Rectal smooth muscle tissue (tissue), 1 donor: ENCODE data around the gene IGSF21.

Experiments
- H3K27ac ChIP-seq: one replicate; pipeline ENCODE4 v1.7.0; 2013; ENCODE audit warnings: low read depth, low read length, inconsistent platforms
- H3K27me3 ChIP-seq: one replicate; pipeline ENCODE4 v1.7.0; 2013; ENCODE audit warnings: low read length; ENCODE audit not compliant: control insufficient read depth, insufficient read depth
- H3K36me3 ChIP-seq: one replicate; pipeline ENCODE4 v1.7.0; 2013; ENCODE audit warnings: low read length; ENCODE audit not compliant: control insufficient read depth, insufficient read depth
- H3K4me1 ChIP-seq: one replicate; pipeline ENCODE4 v1.7.0; 2013; ENCODE audit warnings: low read length; ENCODE audit not compliant: control insufficient read depth, insufficient read depth
- H3K4me3 ChIP-seq: one replicate; pipeline ENCODE4 v1.7.0; 2013; ENCODE audit warnings: low read length
- H3K9ac ChIP-seq: one replicate; pipeline ENCODE4 v1.7.0; 2013; ENCODE audit warnings: low read length

The IGSF21 gene

GRCh38 chr1:18112611-18113010, 5.0 kb downstream of the IGSF21 start:
- Histone ChIP-seq H3K4me1 (peaks cover 3% of the 10 kb centered on the region), H3K4me3 (no peak overlapping the region), H3K27ac (no peak overlapping the region), H3K27me3 (peaks cover 29% of the 10 kb centered on the region), H3K36me3 (no peaks in the 10 kb centered on the region), H3K9ac (no peak overlapping the region)

DNA sequence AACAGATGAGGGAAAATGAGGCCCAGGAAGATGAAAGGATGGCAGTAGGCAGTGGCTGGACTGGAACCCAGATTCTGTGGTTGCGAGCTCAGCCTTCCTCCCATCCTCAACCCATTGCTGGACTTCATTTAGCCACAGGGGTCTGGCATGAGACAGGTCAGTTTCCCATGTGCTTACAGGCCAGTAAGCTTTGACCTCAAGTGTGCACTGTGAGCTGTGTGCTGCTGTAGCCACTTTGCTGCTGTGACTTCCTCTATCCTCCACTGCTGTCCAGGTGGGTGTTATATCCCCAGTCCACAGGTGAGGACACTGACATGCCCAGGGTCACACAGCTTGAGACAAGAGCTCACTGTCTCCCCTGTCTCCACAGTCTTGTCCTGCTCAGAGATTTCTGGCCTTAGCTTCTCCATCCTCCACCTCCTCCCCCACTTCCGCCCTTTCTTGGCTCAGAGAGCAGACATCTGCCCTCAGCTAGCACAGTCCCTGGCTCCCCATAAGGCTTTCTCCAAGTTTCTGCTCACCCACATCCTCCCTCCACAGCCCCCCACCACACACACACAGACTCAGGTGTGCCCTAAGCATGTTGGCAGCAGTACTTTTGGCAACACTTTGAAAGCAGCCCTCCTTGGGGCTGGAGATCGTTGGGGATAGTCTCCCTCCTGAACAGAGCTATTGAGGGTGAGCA, 7.3 kb downstream of the IGSF21 start:
- no peak overlapping the region for H3K4me3 ChIP-seq
- H3K9ac ChIP-seq = no peak overlapping the region
- H3K4me1 ChIP-seq = no peaks in the 10 kb centered on the region
- peaks cover 11% of the 10 kb centered on the region for H3K27me3 ChIP-seq
- H3K36me3 ChIP-seq = no peaks in the 10 kb centered on the region
- no peak overlapping the region for H3K27ac ChIP-seq

DNA sequence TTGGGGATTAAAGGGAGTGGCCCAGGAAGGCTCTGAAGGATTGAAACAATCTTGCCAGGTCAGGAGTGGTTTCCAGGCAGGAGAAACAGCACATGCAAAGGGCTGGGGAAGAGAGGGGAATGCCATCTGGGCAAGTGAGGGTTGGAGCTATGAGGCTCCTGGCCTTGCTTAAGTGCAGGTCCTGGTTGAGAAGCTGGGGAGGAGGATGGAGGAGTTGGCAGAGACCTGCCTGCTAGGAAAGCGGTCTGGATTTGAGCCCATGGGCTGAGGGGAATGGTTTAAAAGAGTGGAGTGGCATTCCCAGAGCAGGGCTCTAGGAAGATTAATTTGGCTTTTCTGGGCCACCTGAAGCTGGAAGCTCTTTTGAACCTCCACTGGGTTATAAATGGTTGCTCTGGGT, 9.2 kb downstream of the IGSF21 start:
- H3K27me3 ChIP-seq = peaks cover 2% of the 10 kb centered on the region
- H3K27ac ChIP-seq = no peak overlapping the region
- H3K9ac ChIP-seq = no peak overlapping the region
- H3K4me3 ChIP-seq = no peak overlapping the region
- H3K36me3 ChIP-seq = no peaks in the 10 kb centered on the region
- no peaks in the 10 kb centered on the region for H3K4me1 ChIP-seq

- no peak overlapping the region for H3K4me3 ChIP-seq
- no peaks in the 10 kb centered on the region for H3K27me3 ChIP-seq
- H3K9ac ChIP-seq = no peak overlapping the region
- H3K36me3 ChIP-seq = no peaks in the 10 kb centered on the region
- H3K4me1 ChIP-seq = no peaks in the 10 kb centered on the region
- no peak overlapping the region for H3K27ac ChIP-seq
These were observed 10.5 kb downstream of the IGSF21 start for GRCh38 chr1:18118078-18118477.

- H3K4me3 ChIP-seq = no peak overlapping the region
- H3K9ac ChIP-seq = no peak overlapping the region
- no peak overlapping the region for H3K27ac ChIP-seq
These were observed 10.9 kb downstream of the IGSF21 start for GRCh38 chr1:18118491-18118890.

DNA sequence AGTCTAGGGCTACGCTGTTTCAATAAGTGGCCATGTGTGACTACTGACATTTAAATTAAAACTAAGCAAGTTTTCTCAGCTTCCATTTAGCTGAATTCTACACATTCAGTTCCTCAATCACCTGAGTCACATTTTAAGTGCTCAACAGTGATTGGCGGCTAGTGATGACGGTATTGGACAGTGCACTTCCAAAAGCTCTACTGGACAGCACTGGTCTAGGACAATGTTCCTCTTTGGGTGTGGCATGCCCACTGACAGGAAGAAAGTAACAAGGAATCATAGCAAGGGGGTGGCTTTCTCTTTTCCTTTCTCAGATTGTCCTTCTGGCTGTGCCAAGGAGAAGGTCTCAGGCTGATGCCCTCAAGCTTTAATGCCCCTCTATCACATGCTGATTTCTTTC, 11.7 kb downstream of the IGSF21 start:
- Histone ChIP-seq H3K9ac (no peak overlapping the region), H3K27me3 (no peaks in the 10 kb centered on the region), H3K27ac (no peak overlapping the region), H3K36me3 (no peaks in the 10 kb centered on the region), H3K4me1 (no peaks in the 10 kb centered on the region), H3K4me3 (no peak overlapping the region)

More at GRCh38 chr1:18118491-18118890, 10.9 kb downstream of the IGSF21 start:
- Histone ChIP-seq H3K36me3 (no peaks in the 10 kb centered on the region), H3K27me3 (no peaks in the 10 kb centered on the region), H3K4me1 (no peaks in the 10 kb centered on the region)

- Histone ChIP-seq H3K4me1 (no peaks in the 10 kb centered on the region), H3K27me3 (no peaks in the 10 kb centered on the region), H3K4me3 (no peak overlapping the region), H3K36me3 (no peaks in the 10 kb centered on the region), H3K9ac (no peak overlapping the region), H3K27ac (no peak overlapping the region)
These were observed 12.3 kb downstream of the IGSF21 start for GRCh38 chr1:18119771-18120377.

DNA sequence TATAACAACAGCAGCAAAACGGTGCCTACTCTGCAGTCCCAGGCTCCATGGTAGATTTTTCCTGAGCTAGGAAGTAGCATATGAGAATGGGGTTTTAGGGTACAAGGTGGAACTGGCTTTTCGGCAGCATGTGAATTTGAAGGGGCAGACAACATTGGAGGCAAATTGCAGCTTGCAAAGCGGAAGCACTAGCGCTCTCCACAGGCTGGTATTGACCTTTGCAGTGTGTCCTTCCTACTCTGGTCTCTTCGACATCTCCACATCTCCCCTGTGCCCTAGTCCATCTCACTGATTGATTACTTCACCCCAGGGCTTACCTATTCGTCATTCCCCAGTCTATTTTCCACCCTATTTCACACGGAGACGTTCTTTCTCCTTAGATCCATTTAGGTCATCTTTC, 13.0 kb downstream of the IGSF21 start:
- Histone ChIP-seq H3K27ac (no peak overlapping the region), H3K36me3 (no peaks in the 10 kb centered on the region)

GRCh38 chr1:18121072-18121820, 13.6 kb downstream of the IGSF21 start:
- H3K27me3 ChIP-seq = no peaks in the 10 kb centered on the region
- no peak overlapping the region for H3K9ac ChIP-seq
- H3K36me3 ChIP-seq = no peaks in the 10 kb centered on the region
- no peak overlapping the region for H3K4me3 ChIP-seq
- no peak overlapping the region for H3K27ac ChIP-seq
- H3K4me1 ChIP-seq = no peaks in the 10 kb centered on the region

More for the DNA sequence above, 13.0 kb downstream of the IGSF21 start:
- Histone ChIP-seq H3K9ac (no peak overlapping the region), H3K4me1 (no peaks in the 10 kb centered on the region), H3K27me3 (no peaks in the 10 kb centered on the region), H3K4me3 (no peak overlapping the region)

- no peak overlapping the region for H3K4me3 ChIP-seq
- H3K9ac ChIP-seq = no peak overlapping the region
- H3K27me3 ChIP-seq = no peaks in the 10 kb centered on the region
- H3K27ac ChIP-seq = no peak overlapping the region
- no peaks in the 10 kb centered on the region for H3K36me3 ChIP-seq
- no peaks in the 10 kb centered on the region for H3K4me1 ChIP-seq
These were observed 15.9 kb downstream of the IGSF21 start for GRCh38 chr1:18123467-18123992.

GRCh38 chr1:18124977-18125376, 17.4 kb downstream of the IGSF21 start:
- no peak overlapping the region for H3K27ac ChIP-seq
- H3K9ac ChIP-seq = no peak overlapping the region

GRCh38 chr1:18126616-18127015, 19.0 kb downstream of the IGSF21 start:
- H3K36me3 ChIP-seq = no peaks in the 10 kb centered on the region
- no peak overlapping the region for H3K27ac ChIP-seq
- H3K27me3 ChIP-seq = no peaks in the 10 kb centered on the region
- H3K9ac ChIP-seq = no peak overlapping the region
- H3K4me3 ChIP-seq = no peak overlapping the region
- no peaks in the 10 kb centered on the region for H3K4me1 ChIP-seq

More at GRCh38 chr1:18124977-18125376, 17.4 kb downstream of the IGSF21 start:
- H3K27me3 ChIP-seq = no peaks in the 10 kb centered on the region
- no peaks in the 10 kb centered on the region for H3K4me1 ChIP-seq
- H3K4me3 ChIP-seq = no peak overlapping the region
- no peaks in the 10 kb centered on the region for H3K36me3 ChIP-seq
